ENCODE measurements around the gene GABPB1.
"Not testable (repeated sequence)": the region's sequence is repeated elsewhere in the genome, so short reads cannot be mapped to it uniquely, and the experiment has no call there.

Gene GABPB1

GRCh38 chr15:50354838-50355618 is at the start of gene GABPB1:
Gene GABPB1, minus strand, starts transcription at chr15:50355198. Its CDS starts 45,400 bp downstream, at chr15:50309798.
- FAIRE-seq: no peak

- FAIRE-seq: not testable (repeated sequence)
Measured at GRCh38 chr15:50391561-50391960, 36.6 kb upstream of the GABPB1 start.

- FAIRE-seq: no peak
Measured at GRCh38 chr15:50390554-50391264, 35.7 kb upstream of the GABPB1 start.

- FAIRE-seq: not testable (repeated sequence)
Measured at GRCh38 chr15:50382408-50382807, 27.4 kb upstream of the GABPB1 start.

- no peak for FAIRE-seq
Measured at GRCh38 chr15:50381438-50381837, 26.4 kb upstream of the GABPB1 start.

GRCh38 chr15:50380089-50380488 is 25.1 kb upstream of the GABPB1 start:
- FAIRE-seq: no peak

- FAIRE-seq: not testable (repeated sequence)
Measured at GRCh38 chr15:50379413-50379812, 24.4 kb upstream of the GABPB1 start.

GRCh38 chr15:50378776-50379175 is 23.8 kb upstream of the GABPB1 start:
- no peak for FAIRE-seq

GRCh38 chr15:50377867-50378751 is 23.1 kb upstream of the GABPB1 start:
- no peak for FAIRE-seq

- not testable (repeated sequence) for FAIRE-seq
Measured at GRCh38 chr15:50369564-50369963, 14.6 kb upstream of the GABPB1 start.

- no peak for FAIRE-seq
Measured at GRCh38 chr15:50365971-50366370, 11.0 kb upstream of the GABPB1 start.

- FAIRE-seq: no peak
Measured at GRCh38 chr15:50365570-50365969, 10.6 kb upstream of the GABPB1 start.

- no peak for FAIRE-seq
Measured at GRCh38 chr15:50363612-50364011, 8.6 kb upstream of the GABPB1 start.

GRCh38 chr15:50361756-50362155 is 6.8 kb upstream of the GABPB1 start:
- FAIRE-seq: no peak

GRCh38 chr15:50358845-50359244 is 3.8 kb upstream of the GABPB1 start:
- no peak for FAIRE-seq

GRCh38 chr15:50355980-50356379 is 982 bp upstream of the GABPB1 start:
- no peak for FAIRE-seq

- no peak for FAIRE-seq
Measured at GRCh38 chr15:50355619-50355905, 564 bp upstream of the GABPB1 start.

- FAIRE-seq: no peak
Measured at GRCh38 chr15:50353975-50354837, 792 bp downstream of the GABPB1 start.

- no peak for FAIRE-seq
Measured at GRCh38 chr15:50353251-50353974, 1.6 kb downstream of the GABPB1 start.

- FAIRE-seq: no peak
Measured at GRCh38 chr15:50350621-50351020, 4.4 kb downstream of the GABPB1 start.

- no peak for FAIRE-seq
Measured at GRCh38 chr15:50345298-50345697, 9.7 kb downstream of the GABPB1 start.

All from endometrium (tissue), 2 donors.